Activated T-helper 17 cell treated with anti-CD3 and anti-CD28 coated beads, Interleukin-2, amount 50 U/mL, for 72 hours (primary cell): ENCODE measurements around the gene ALDOC. TPM values are rescaled to one million over a fixed set of nuclear protein-coding genes. Genes with fewer than 3 reads are reported as not detected.

ENCODE experiments used
- ATAC-seq: fragments of 150-1000 bp; cut with Tn5 transposase; replicated peaks from 2 replicates; pipeline ENCODE4 v1.10.0; 2021; ENCODE audit warnings: mild to moderate bottlenecking, moderate library complexity
- H3K27ac Mint-ChIP-seq: one replicate; pipeline ENCODE4 v1.8.0; 2022; ENCODE audit warnings: mixed read lengths
- H3K27me3 Mint-ChIP-seq: one replicate; pipeline ENCODE4 v1.8.0; 2022; ENCODE audit warnings: mixed read lengths
- H3K36me3 Mint-ChIP-seq: one replicate; pipeline ENCODE4 v1.8.0; 2022; ENCODE audit warnings: low read depth, mild to moderate bottlenecking, mixed read lengths
- H3K4me1 Mint-ChIP-seq: one replicate; pipeline ENCODE4 v1.8.0; 2022; ENCODE audit warnings: mixed read lengths
- H3K4me3 Mint-ChIP-seq: one replicate; pipeline ENCODE4 v1.8.0; 2022; ENCODE audit warnings: mild to moderate bottlenecking, mixed read lengths
- H3K9me3 Mint-ChIP-seq: one replicate; pipeline ENCODE4 v1.8.0; 2022; ENCODE audit warnings: mixed read lengths
- total RNA-seq, 2 donors: library from RNA; stranded (reverse); gene quantifications; one replicate each; pipeline ENCODE4 v1.2.3, GENCODE V29; 2022

ALDOC gene
- total RNA-seq, 2 donors from 2014 or later, result 55.0 to 335 TPM

GRCh38 chr17:28538296-28538895 is 38.3 kb downstream of the ALDOC start:
- Mint-ChIP-seq H3K9me3 (no peaks in the 10 kb centered on the region), H3K27me3 (no peaks in the 10 kb centered on the region), H3K4me3 (no peak overlapping the region), H3K4me1 (no peaks in the 10 kb centered on the region), H3K36me3 (no peaks in the 10 kb centered on the region), H3K27ac (no peak overlapping the region)
- ATAC-seq, result no peak

- H3K4me3 Mint-ChIP-seq, result no peak overlapping the region
- no peaks in the 10 kb centered on the region for H3K9me3 Mint-ChIP-seq
- H3K4me1 Mint-ChIP-seq, result no peaks in the 10 kb centered on the region
- H3K27ac Mint-ChIP-seq, result no peak overlapping the region
- no peak for ATAC-seq
- no peaks in the 10 kb centered on the region for H3K27me3 Mint-ChIP-seq
- no peaks in the 10 kb centered on the region for H3K36me3 Mint-ChIP-seq
Observed at GRCh38 chr17:28537219-28537610, 39.5 kb downstream of the ALDOC start.

GRCh38 chr17:28536532-28537218 is 40.0 kb downstream of the ALDOC start:
- no peak for ATAC-seq
- Mint-ChIP-seq H3K4me1 (no peaks in the 10 kb centered on the region), H3K27ac (no peak overlapping the region), H3K9me3 (no peaks in the 10 kb centered on the region), H3K36me3 (no peaks in the 10 kb centered on the region), H3K27me3 (no peaks in the 10 kb centered on the region), H3K4me3 (no peak overlapping the region)

GRCh38 chr17:28534740-28535375 is 41.8 kb downstream of the ALDOC start:
- Mint-ChIP-seq H3K27me3 (no peaks in the 10 kb centered on the region), H3K4me1 (no peaks in the 10 kb centered on the region), H3K9me3 (no peaks in the 10 kb centered on the region), H3K27ac (no peak overlapping the region), H3K4me3 (no peak overlapping the region), H3K36me3 (no peaks in the 10 kb centered on the region)
- no peak for ATAC-seq

- Mint-ChIP-seq H3K9me3 (no peaks in the 10 kb centered on the region), H3K36me3 (no peaks in the 10 kb centered on the region), H3K27ac (no peak overlapping the region), H3K27me3 (no peaks in the 10 kb centered on the region), H3K4me3 (no peak overlapping the region), H3K4me1 (no peaks in the 10 kb centered on the region)
- ATAC-seq, result no peak
Observed at GRCh38 chr17:28533091-28533807, 43.4 kb downstream of the ALDOC start.

GRCh38 chr17:28532050-28532960 is 44.4 kb downstream of the ALDOC start:
- no peaks in the 10 kb centered on the region for H3K9me3 Mint-ChIP-seq
- no peaks in the 10 kb centered on the region for H3K36me3 Mint-ChIP-seq
- no peak for ATAC-seq
- no peak overlapping the region for H3K4me3 Mint-ChIP-seq
- H3K27ac Mint-ChIP-seq, result no peak overlapping the region
- H3K27me3 Mint-ChIP-seq, result no peaks in the 10 kb centered on the region
- H3K4me1 Mint-ChIP-seq, result no peaks in the 10 kb centered on the region

- Mint-ChIP-seq H3K27me3 (no peaks in the 10 kb centered on the region), H3K27ac (no peak overlapping the region), H3K9me3 (no peaks in the 10 kb centered on the region), H3K36me3 (no peaks in the 10 kb centered on the region), H3K4me1 (no peaks in the 10 kb centered on the region), H3K4me3 (no peak overlapping the region)
- ATAC-seq, result no peak
Observed at GRCh38 chr17:28530926-28531325, 45.8 kb downstream of the ALDOC start.

GRCh38 chr17:28530250-28530649 is 46.4 kb downstream of the ALDOC start:
- Mint-ChIP-seq H3K9me3 (no peaks in the 10 kb centered on the region), H3K4me1 (no peaks in the 10 kb centered on the region), H3K27me3 (no peaks in the 10 kb centered on the region), H3K4me3 (no peak overlapping the region), H3K36me3 (no peaks in the 10 kb centered on the region), H3K27ac (no peak overlapping the region)
- no peak for ATAC-seq

- no peak overlapping the region for H3K27ac Mint-ChIP-seq
- H3K27me3 Mint-ChIP-seq, result no peaks in the 10 kb centered on the region
- ATAC-seq, result no peak
- no peaks in the 10 kb centered on the region for H3K36me3 Mint-ChIP-seq
- H3K9me3 Mint-ChIP-seq, result no peaks in the 10 kb centered on the region
- no peak overlapping the region for H3K4me3 Mint-ChIP-seq
- no peaks in the 10 kb centered on the region for H3K4me1 Mint-ChIP-seq
Observed at GRCh38 chr17:28529013-28529400, 47.7 kb downstream of the ALDOC start.

- H3K27ac Mint-ChIP-seq, result no peak overlapping the region
- H3K27me3 Mint-ChIP-seq, result no peaks in the 10 kb centered on the region
- no peaks in the 10 kb centered on the region for H3K4me1 Mint-ChIP-seq
- H3K9me3 Mint-ChIP-seq, result no peaks in the 10 kb centered on the region
- no peak for ATAC-seq
- H3K4me3 Mint-ChIP-seq, result no peak overlapping the region
- H3K36me3 Mint-ChIP-seq, result no peaks in the 10 kb centered on the region
Observed at GRCh38 chr17:28528327-28529012, 48.2 kb downstream of the ALDOC start.

GRCh38 chr17:28527859-28528258 is 48.8 kb downstream of the ALDOC start:
- Mint-ChIP-seq H3K27me3 (no peaks in the 10 kb centered on the region), H3K4me1 (no peaks in the 10 kb centered on the region), H3K4me3 (no peak overlapping the region), H3K9me3 (no peaks in the 10 kb centered on the region), H3K27ac (no peak overlapping the region), H3K36me3 (no peaks in the 10 kb centered on the region)
- ATAC-seq, result no peak

GRCh38 chr17:28527181-28527681 is 49.5 kb downstream of the ALDOC start:
- Mint-ChIP-seq H3K4me1 (no peaks in the 10 kb centered on the region), H3K27ac (no peak overlapping the region), H3K27me3 (no peaks in the 10 kb centered on the region), H3K36me3 (no peaks in the 10 kb centered on the region), H3K4me3 (no peak overlapping the region), H3K9me3 (no peaks in the 10 kb centered on the region)
- no peak for ATAC-seq

- Mint-ChIP-seq H3K36me3 (no peaks in the 10 kb centered on the region), H3K9me3 (no peaks in the 10 kb centered on the region), H3K27me3 (no peaks in the 10 kb centered on the region), H3K27ac (no peak overlapping the region), H3K4me1 (no peaks in the 10 kb centered on the region), H3K4me3 (no peak overlapping the region)
- ATAC-seq, result no peak
Observed at GRCh38 chr17:28526381-28526780, 50.3 kb downstream of the ALDOC start.
